HCT116 (cell line): ENCODE measurements around the gene WWOX. TPM values are rescaled to one million over a fixed set of nuclear protein-coding genes. Genes with fewer than 3 reads are reported as not detected.

Experiments used
- ATAC-seq: fragments of 200-7000 bp; cut with Tn5 transposase; 2 replicates; pipeline ENCODE4 v1.9.1; 2020; ENCODE audit warnings: mild to moderate bottlenecking, moderate library complexity
- BruUV-seq: library from RNA; stranded (reverse); fragments of 400-500 nt; replicated peaks from 2 replicates; lab custom pipeline; 2021; lab: Mats Ljungman, UMichigan
- CTCF ChIA-PET: fragments of 300-600 bp; sonication (Branson Sonifier 250); formaldehyde crosslinking; loops from one replicate; lab custom pipeline; 2021; ENCODE audit warnings: antibody characterized with exemption; lab: Charles Lee
- POLR2A ChIA-PET: fragments of 300-600, 350-600 bp; sonication (Branson Sonifier 250); formaldehyde crosslinking; loops from one replicate; lab custom pipeline; 2021; ENCODE audit warnings: antibody characterized with exemption; lab: Charles Lee
- RAD21 ChIA-PET, 2 experiments: fragments of 300-600 bp; sonication (Branson Sonifier 250); formaldehyde crosslinking; loops; one replicate each; lab custom pipeline; 2023; ENCODE audit warnings: low total read pairs in 2 of 2; ENCODE audit not compliant: uncharacterized antibody in 2 of 2, unreplicated experiment in 2 of 2, low non-redundant PET in 1 of 2; lab: Charles Lee
- DNase-seq: peaks from one replicate; pipeline ENCODE4 v3.0.0-alpha.2; 2010; ENCODE audit warnings: low read depth, low spot score
- H2AFZ ChIP-seq: fragments of 200-600 bp; shearing (Covaris generic), sonication (generic); 2 replicates; pipeline ENCODE4 v1.6.1; 2017; ENCODE audit warnings: low read depth, mixed run types, mixed read lengths, antibody characterized with exemption, low read length; ENCODE audit not compliant: poor library complexity, severe bottlenecking
- H3K27ac ChIP-seq: 2 replicates; pipeline ENCODE4 v1.5.1; 2012; ENCODE audit warnings: low read depth, low read length
- H3K27me3 ChIP-seq: fragments of 200-600 bp; sonication (generic); 2 replicates; pipeline ENCODE4 v1.6.1; 2016; ENCODE audit warnings: mixed run types, low read length, mixed read lengths; ENCODE audit not compliant: insufficient read depth
- H3K36me3 ChIP-seq, 2 experiments: fragments of 200-500 bp in 1 of 2; fragments of 200-600 bp in 1 of 2; sonication (Bioruptor generic) in 1 of 2; sonication (generic) in 1 of 2; 2 replicates each; pipeline versions ENCODE4 v1.5.1 to v1.6.1; 2014 to 2016; ENCODE audit warnings: low read length in 2 of 2, inconsistent platforms in 1 of 2, mixed read lengths in 1 of 2, mixed run types in 1 of 2; ENCODE audit not compliant: insufficient read depth in 2 of 2, control insufficient read depth in 1 of 2
- H3K4me1 ChIP-seq, 2 experiments: fragments of 200-600 bp in 1 of 2; sonication (generic) in 1 of 2; 2 replicates each; pipeline versions ENCODE4 v1.5.1 to v1.6.1; 2012 to 2017; ENCODE audit warnings: low read length in 2 of 2, inconsistent platforms in 1 of 2, mild to moderate bottlenecking in 1 of 2, mixed read lengths in 1 of 2, mixed run types in 1 of 2, moderate library complexity in 1 of 2; ENCODE audit not compliant: insufficient read depth in 2 of 2, control insufficient read depth in 1 of 2
- H3K4me2 ChIP-seq: fragments of 200-600 bp; sonication (generic); 2 replicates; pipeline ENCODE4 v1.6.1; 2017; ENCODE audit warnings: mixed run types, low read length, mixed read lengths
- H3K4me3 ChIP-seq, 2 experiments: fragments of 200-600 bp in 1 of 2; sonication (generic) in 1 of 2; replicated peaks in 1 of 2; 2 replicates each; pipeline ENCODE4 v1.5.1; 2011 to 2016; ENCODE audit warnings: low read length in 2 of 2, control low read depth in 1 of 2, low read depth in 1 of 2, mild to moderate bottlenecking in 1 of 2, mixed read lengths in 1 of 2, mixed run types in 1 of 2
- H3K79me2 ChIP-seq: fragments of 200-600 bp; sonication (generic); 2 replicates; pipeline ENCODE4 v1.6.1; 2017; ENCODE audit warnings: mild to moderate bottlenecking, mixed run types, low read length, moderate library complexity, mixed read lengths; ENCODE audit not compliant: insufficient read depth
- H3K9ac ChIP-seq: fragments of 200-600 bp; sonication (generic); 2 replicates; pipeline ENCODE4 v1.6.1; 2016; ENCODE audit warnings: low read length, mixed read lengths
- H3K9me2 ChIP-seq: fragments of 200-600 bp; sonication (generic), shearing (Covaris generic); 2 replicates; pipeline ENCODE4 v1.6.1; 2017; ENCODE audit warnings: mixed run types, mild to moderate bottlenecking, moderate library complexity; ENCODE audit not compliant: insufficient read depth
- H3K9me3 ChIP-seq, 2 experiments: fragments of 200-500 bp in 1 of 2; fragments of 200-600 bp in 1 of 2; sonication (Bioruptor generic) in 1 of 2; sonication (generic) in 1 of 2; 2 replicates each; pipeline ENCODE4 v1.6.1; 2014 to 2017; ENCODE audit warnings: low read length in 2 of 2, mixed read lengths in 2 of 2, inconsistent platforms in 1 of 2, low read depth in 1 of 2, mild to moderate bottlenecking in 1 of 2, mixed run types in 1 of 2, moderate library complexity in 1 of 2; ENCODE audit not compliant: control insufficient read depth in 1 of 2, insufficient read depth in 1 of 2
- H4K20me1 ChIP-seq: fragments of 200-600 bp; sonication (generic), shearing (Covaris generic); 2 replicates; pipeline ENCODE4 v1.6.1; 2017; ENCODE audit warnings: mixed run types, mild to moderate bottlenecking, moderate library complexity; ENCODE audit not compliant: insufficient read depth
- EGR1 ChIP-seq: IDR thresholded peaks from 2 replicates; pipeline ENCODE4 v1.6.1; 2012; ENCODE audit warnings: low read depth
- ELF1 ChIP-seq: IDR thresholded peaks from 2 replicates; pipeline ENCODE4 v1.6.1; 2012; ENCODE audit warnings: low read depth, borderline replicate concordance
- POLR2AphosphoS5 ChIP-seq: IDR thresholded peaks from 2 replicates; pipeline ENCODE4 v1.6.1; 2011; ENCODE audit warnings: mild to moderate bottlenecking, low read depth, low read length, moderate library complexity
- RAD21 ChIP-seq: IDR thresholded peaks from 2 replicates; pipeline ENCODE4 v1.6.1; 2012; ENCODE audit warnings: low read depth, mild to moderate bottlenecking
- REST ChIP-seq: IDR thresholded peaks from 2 replicates; pipeline ENCODE4 v1.6.1; 2012; ENCODE audit warnings: low read depth
- SP1 ChIP-seq: IDR thresholded peaks from 2 replicates; pipeline ENCODE4 v1.6.1; 2012; ENCODE audit warnings: low read depth
- ZFX ChIP-seq: fragments of 450-650 bp; IDR thresholded peaks from 2 replicates; pipeline ENCODE4 v1.6.1; 2017
- ZNF274 ChIP-seq: fragments of 200-500 bp; sonication (Bioruptor generic); IDR thresholded peaks from 2 replicates; pipeline ENCODE4 v1.6.1; 2014; ENCODE audit warnings: mild to moderate bottlenecking, low read depth, low read length, inconsistent platforms
- intact Hi-C: fragments of 100-400 bp; cut with micrococcal nuclease; formaldehyde crosslinking; loops from 2 replicates; pipeline ENCODE4 v1.10.0; 2022
- total RNA-seq: library from RNA; stranded (reverse); gene quantifications from one replicate; pipeline ENCODE4 v1.2.1, GENCODE V29; 2021; ENCODE audit not compliant: unreplicated experiment
- TF ChIP-seq, protein P1 (sequence below): IDR thresholded peaks from 2 replicates; pipeline ENCODE4 v1.6.1; 2012
- TF ChIP-seq, protein P2 (sequence below), 3 experiments: fragments of 200-600 bp in 1 of 3; sonication (generic) in 1 of 3; IDR thresholded peaks in 2 of 3; conservative IDR thresholded peaks in 1 of 3; 2 replicates each; pipeline ENCODE4 v1.5.1; 2012 to 2017; ENCODE audit warnings: low read depth in 2 of 3, low read length in 2 of 3, antibody characterized with exemption in 1 of 3, borderline replicate concordance in 1 of 3, control low read depth in 1 of 3, mild to moderate bottlenecking in 1 of 3, mixed read lengths in 1 of 3, mixed run types in 1 of 3, moderate library complexity in 1 of 3; ENCODE audit not compliant: insufficient read depth in 1 of 3

Gene WWOX
- total RNA-seq, 1 experiment from 2014 or later, result 13.7 TPM

DNA sequence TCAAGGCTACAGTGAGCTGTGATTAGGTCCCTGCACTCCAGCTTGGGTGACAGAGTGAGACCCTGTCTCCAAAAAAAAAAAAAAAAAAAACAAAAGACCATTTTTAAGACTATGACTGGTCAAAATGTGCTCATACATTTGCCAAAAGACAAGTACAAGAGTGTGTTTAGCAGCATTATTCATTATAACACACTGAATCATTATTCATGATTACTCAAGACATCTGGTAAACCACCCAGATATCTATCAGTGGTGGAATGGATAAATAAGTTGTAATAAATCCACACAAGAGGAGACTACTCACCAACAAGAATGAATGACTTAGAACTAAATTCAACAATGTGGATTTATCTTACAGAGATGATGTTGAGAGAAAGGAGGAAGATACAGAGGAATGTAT lies 784.8 kb downstream of the WWOX start:
- intact Hi-C loops, result no loop called here
- no peak overlapping the region for H2AFZ ChIP-seq
- H3K27me3 ChIP-seq, result no peaks in the 10 kb centered on the region
- DNase-seq (no peak), ATAC-seq (no peak)
- H3K79me2 ChIP-seq, result no peaks in the 10 kb centered on the region
- H4K20me1 ChIP-seq, result no peaks in the 10 kb centered on the region
- POLR2A ChIA-PET, result no interaction called here
- CTCF ChIA-PET, result no interaction called here
- H3K4me2 ChIP-seq, result no peak overlapping the region
- TF ChIP-seq POLR2AphosphoS5 (no peak), REST (no peak), SP1 (no peak)
- no peak overlapping the region for H3K4me3 ChIP-seq
- no peaks in the 10 kb centered on the region for H3K4me1 ChIP-seq
- H3K27ac ChIP-seq, result no peak overlapping the region
- H3K9me3 ChIP-seq, result peaks cover 0 to 3% of the 10 kb centered on the region in 2 experiments; a peak in 2 of 4 replicates
- no peaks in the 10 kb centered on the region for H3K9me2 ChIP-seq
- BruUV-seq, result no TSS peak
- no peak overlapping the region for H3K9ac ChIP-seq
- RAD21 ChIA-PET, result no interaction called here
- no peaks in the 10 kb centered on the region for H3K36me3 ChIP-seq

DNA sequence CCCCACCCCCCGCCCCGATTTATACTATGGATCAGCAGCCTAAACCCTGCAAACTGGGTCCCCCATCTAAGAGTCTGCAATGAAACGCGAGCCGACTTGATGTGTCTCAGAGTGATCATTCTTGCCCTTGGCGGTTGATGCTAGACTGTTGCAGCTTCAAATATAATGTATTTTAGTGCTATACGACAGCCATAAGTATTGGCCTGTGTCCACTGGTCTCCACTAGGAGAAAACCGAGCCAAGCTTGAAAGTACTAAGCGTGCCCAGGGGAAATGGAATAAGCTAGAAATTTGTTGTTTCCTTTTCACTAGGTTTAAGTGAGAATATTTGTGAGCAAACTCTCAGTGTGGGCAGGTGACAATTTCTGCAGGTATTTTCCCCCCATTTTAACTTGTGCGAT lies 789.9 kb downstream of the WWOX start:
- no peak for DNase-seq
- Histone ChIP-seq H3K4me3 (no peak overlapping the region), H3K4me1 (no peaks in the 10 kb centered on the region), H3K27me3 (no peaks in the 10 kb centered on the region), H3K9ac (no peak overlapping the region), H3K27ac (no peak overlapping the region), H2AFZ (no peak overlapping the region), H3K79me2 (no peaks in the 10 kb centered on the region), H3K4me2 (no peak overlapping the region), H3K9me2 (no peaks in the 10 kb centered on the region), H4K20me1 (no peaks in the 10 kb centered on the region), H3K9me3 (peaks cover 0 to 11% of the 10 kb centered on the region in 2 experiments; a peak in 2 of 4 replicates), H3K36me3 (no peaks in the 10 kb centered on the region)
- BruUV-seq, result no TSS peak
- ATAC-seq, result no peak
- ChIA-PET POLR2A (no interaction called here), RAD21 (no interaction called here), CTCF (no interaction called here)
- intact Hi-C loops, result no loop called here
- TF ChIP-seq REST (no peak), POLR2AphosphoS5 (no peak), ZFX (no peak), ELF1 (no peak), RAD21 (no peak), ZNF274 (no peak), EGR1 (no peak)
- TF ChIP-seq, protein P1, sequence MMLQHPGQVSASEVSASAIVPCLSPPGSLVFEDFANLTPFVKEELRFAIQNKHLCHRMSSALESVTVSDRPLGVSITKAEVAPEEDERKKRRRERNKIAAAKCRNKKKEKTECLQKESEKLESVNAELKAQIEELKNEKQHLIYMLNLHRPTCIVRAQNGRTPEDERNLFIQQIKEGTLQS, result no peak
- TF ChIP-seq, protein P2, sequence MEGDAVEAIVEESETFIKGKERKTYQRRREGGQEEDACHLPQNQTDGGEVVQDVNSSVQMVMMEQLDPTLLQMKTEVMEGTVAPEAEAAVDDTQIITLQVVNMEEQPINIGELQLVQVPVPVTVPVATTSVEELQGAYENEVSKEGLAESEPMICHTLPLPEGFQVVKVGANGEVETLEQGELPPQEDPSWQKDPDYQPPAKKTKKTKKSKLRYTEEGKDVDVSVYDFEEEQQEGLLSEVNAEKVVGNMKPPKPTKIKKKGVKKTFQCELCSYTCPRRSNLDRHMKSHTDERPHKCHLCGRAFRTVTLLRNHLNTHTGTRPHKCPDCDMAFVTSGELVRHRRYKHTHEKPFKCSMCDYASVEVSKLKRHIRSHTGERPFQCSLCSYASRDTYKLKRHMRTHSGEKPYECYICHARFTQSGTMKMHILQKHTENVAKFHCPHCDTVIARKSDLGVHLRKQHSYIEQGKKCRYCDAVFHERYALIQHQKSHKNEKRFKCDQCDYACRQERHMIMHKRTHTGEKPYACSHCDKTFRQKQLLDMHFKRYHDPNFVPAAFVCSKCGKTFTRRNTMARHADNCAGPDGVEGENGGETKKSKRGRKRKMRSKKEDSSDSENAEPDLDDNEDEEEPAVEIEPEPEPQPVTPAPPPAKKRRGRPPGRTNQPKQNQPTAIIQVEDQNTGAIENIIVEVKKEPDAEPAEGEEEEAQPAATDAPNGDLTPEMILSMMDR (IDR thresholded peaks at IDR 0.05 in 2 of 3, conservative IDR thresholded peaks at IDR 0.05 in 1 of 3; ENCODE audit: borderline replicate concordance in 1 of 3, insufficient read depth in 1 of 3, low read depth in 2 of 3, low read length in 2 of 3), result no peak
